GM20000 (cell line): ENCODE measurements around the gene TRA2B.

Experiments
- DNase-seq: peaks from one replicate; pipeline ENCODE4 v3.0.0; 2012; ENCODE audit warnings: low spot score
- CTCF ChIP-seq: IDR thresholded peaks from 2 replicates; pipeline ENCODE4 v1.5.1; 2012; ENCODE audit warnings: mild to moderate bottlenecking, control low read depth; ENCODE audit errors: extremely low read depth, missing control alignments

The TRA2B gene

GRCh38 chr3:185887066-185887465 lies 50.7 kb downstream of the TRA2B start:
- DNase-seq: no peak
- TF ChIP-seq CTCF: no peak

GRCh38 chr3:185884641-185885040 lies 53.2 kb downstream of the TRA2B start:
- no peak for TF ChIP-seq CTCF
- DNase-seq: no peak

GRCh38 chr3:185881926-185882325 lies 55.9 kb downstream of the TRA2B start:
- no peak for DNase-seq
- TF ChIP-seq CTCF: no peak

- no peak for DNase-seq
- no peak for TF ChIP-seq CTCF
Measured at GRCh38 chr3:185880600-185880999, 57.2 kb downstream of the TRA2B start.

DNA sequence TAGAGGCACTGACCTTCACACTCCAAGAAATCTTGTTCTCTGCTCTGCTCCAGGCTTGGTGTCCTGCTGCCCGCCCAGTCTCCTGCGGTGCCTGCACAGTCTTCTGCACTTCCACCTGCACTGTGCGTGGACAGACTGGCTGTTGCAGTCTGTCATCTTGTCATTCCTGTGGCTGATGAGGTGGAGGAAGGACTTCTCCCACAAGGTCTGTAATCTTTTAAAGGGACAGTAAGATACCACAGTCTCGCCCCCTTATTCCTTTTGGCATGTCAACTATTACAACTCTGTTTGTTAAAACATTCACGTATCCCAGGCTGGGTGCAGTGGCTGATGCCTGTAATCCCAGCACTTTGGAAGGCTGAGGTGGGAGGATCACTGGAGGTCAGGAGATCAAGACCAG lies 58.9 kb downstream of the TRA2B start:
- TF ChIP-seq CTCF: no peak
- no peak for DNase-seq

GRCh38 chr3:185874119-185874518 lies 63.7 kb downstream of the TRA2B start:
- TF ChIP-seq CTCF: no peak
- no peak for DNase-seq

DNA sequence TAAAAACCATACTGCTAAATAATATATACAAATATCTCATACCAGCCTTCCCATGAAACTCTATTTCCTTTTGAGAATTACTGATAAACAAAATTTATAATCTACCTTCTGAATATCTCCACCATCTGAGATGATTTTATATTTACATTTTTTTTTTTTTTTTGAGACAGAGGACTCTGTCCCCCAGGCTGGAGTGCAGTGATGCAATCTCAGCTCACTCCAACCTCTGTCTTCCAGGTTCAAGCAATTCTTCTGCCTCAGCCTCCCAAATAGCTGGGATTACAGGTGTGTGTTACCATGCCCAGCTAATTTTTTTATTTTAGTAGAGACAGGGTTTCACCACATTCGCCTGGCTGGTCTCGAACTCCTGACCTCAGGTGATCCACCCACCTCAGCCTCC lies 70.2 kb downstream of the TRA2B start:
- DNase-seq: no peak
- TF ChIP-seq CTCF: no peak
